HEK293 (cell line): ENCODE data around the gene SPECC1L.

Experiments used
- CTCF ChIA-PET: fragments of 350-600 bp; formaldehyde crosslinking; extraction: SDS; loops from one replicate; lab custom pipeline; 2021; ENCODE audit warnings: antibody characterized with exemption; lab: Yijun Ruan, JAX
- POLR2A ChIA-PET: fragments of 300-600 bp; formaldehyde crosslinking; extraction: SDS; loops from one replicate; lab custom pipeline; 2020; ENCODE audit warnings: antibody characterized with exemption, inconsistent platforms; lab: Yijun Ruan, JAX
- H3K27ac ChIP-seq: fragments of 200-500 bp; sonication (Bioruptor generic); 2 replicates; pipeline ENCODE4 v1.5.1; 2014; ENCODE audit warnings: low read depth, low read length, control low read depth, inconsistent platforms; ENCODE audit errors: extremely low read depth
- H3K36me3 ChIP-seq, 2 experiments: fragments of 200-500 bp in 1 of 2; sonication (Bioruptor generic) in 1 of 2; 1 replicate in 1 of 2; 2 replicates in 1 of 2; pipeline ENCODE4 v1.5.1; 2014 to 2017; ENCODE audit warnings: inconsistent platforms in 2 of 2, low read length in 2 of 2; ENCODE audit not compliant: control insufficient read depth in 2 of 2, insufficient read depth in 1 of 2
- H3K4me1 ChIP-seq: fragments of 200-500 bp; sonication (Bioruptor generic); 2 replicates; pipeline ENCODE4 v1.5.1; 2014; ENCODE audit warnings: mild to moderate bottlenecking, low read length, inconsistent platforms; ENCODE audit not compliant: control insufficient read depth, insufficient read depth
- H3K4me3 ChIP-seq: 2 replicates; pipeline ENCODE4 v1.5.1; 2011; ENCODE audit warnings: low read depth, mild to moderate bottlenecking, control low read depth, low read length, moderate library complexity
- H3K9me3 ChIP-seq: fragments of 200-500 bp; sonication (Bioruptor generic); 2 replicates; pipeline ENCODE4 v1.5.1; 2014; ENCODE audit warnings: low read depth, low read length, inconsistent platforms; ENCODE audit not compliant: control insufficient read depth, insufficient read depth
- PRDM2 ChIP-seq: fragments of 450-650 bp; formaldehyde crosslinking; IDR thresholded peaks from 2 replicates; pipeline ENCODE4 v1.5.1; 2016; ENCODE audit warnings: missing biosample characterization, missing genetic modification characterization, borderline replicate concordance
- ZBTB1 ChIP-seq: fragments of 450-650 bp; formaldehyde crosslinking; IDR thresholded peaks from 2 replicates; pipeline ENCODE4 v1.5.1; 2016; ENCODE audit warnings: missing biosample characterization, missing genetic modification characterization
- ZNF112 ChIP-seq: fragments of 450-650 bp; formaldehyde crosslinking; IDR thresholded peaks from 2 replicates; pipeline ENCODE4 v1.5.0; 2017; ENCODE audit warnings: missing biosample characterization, missing genetic modification characterization
- ZNF169 ChIP-seq: fragments of 450-650 bp; formaldehyde crosslinking; IDR thresholded peaks from 2 replicates; pipeline ENCODE4 v1.5.1; 2016; ENCODE audit warnings: missing biosample characterization, missing genetic modification characterization
- ZNF223 ChIP-seq: fragments of 450-650 bp; formaldehyde crosslinking; IDR thresholded peaks from 2 replicates; pipeline ENCODE4 v1.5.1; 2016; ENCODE audit warnings: missing biosample characterization, missing genetic modification characterization
- ZNF266 ChIP-seq: fragments of 450-650 bp; formaldehyde crosslinking; IDR thresholded peaks from 2 replicates; pipeline ENCODE4 v1.5.1; 2016; ENCODE audit warnings: missing biosample characterization, missing genetic modification characterization, low read depth
- ZNF560 ChIP-seq: fragments of 450-650 bp; formaldehyde crosslinking; IDR thresholded peaks from 2 replicates; pipeline ENCODE4 v1.5.1; 2017; ENCODE audit warnings: missing biosample characterization, missing genetic modification characterization, borderline replicate concordance
- ZNF600 ChIP-seq: fragments of 450-650 bp; formaldehyde crosslinking; IDR thresholded peaks from 2 replicates; pipeline ENCODE4 v1.5.1; 2016; ENCODE audit warnings: missing biosample characterization, missing genetic modification characterization
- ZNF629 ChIP-seq: fragments of 450-650 bp; formaldehyde crosslinking; IDR thresholded peaks from 2 replicates; pipeline ENCODE4 v1.5.1; 2017; ENCODE audit warnings: missing biosample characterization, missing genetic modification characterization
- ZNF776 ChIP-seq: fragments of 450-650 bp; formaldehyde crosslinking; IDR thresholded peaks from 2 replicates; pipeline ENCODE4 v1.5.0; 2017; ENCODE audit warnings: missing biosample characterization, missing genetic modification characterization, borderline replicate concordance
- ZNF785 ChIP-seq: fragments of 450-650 bp; formaldehyde crosslinking; IDR thresholded peaks from 2 replicates; pipeline ENCODE4 v1.5.1; 2016; ENCODE audit warnings: missing biosample characterization, missing genetic modification characterization
- ZNF843 ChIP-seq: fragments of 450-650 bp; formaldehyde crosslinking; IDR thresholded peaks from 2 replicates; pipeline ENCODE4 v1.5.1; 2016; ENCODE audit warnings: missing biosample characterization, missing genetic modification characterization
- TF ChIP-seq, protein P1 (sequence below): fragments of 450-650 bp; formaldehyde crosslinking; IDR thresholded peaks from 2 replicates; pipeline ENCODE4 v1.5.1; 2016; ENCODE audit warnings: missing biosample characterization, missing genetic modification characterization
- TF ChIP-seq, protein P2 (sequence below): fragments of 450-650 bp; formaldehyde crosslinking; IDR thresholded peaks from 2 replicates; pipeline ENCODE4 v1.5.1; 2017; ENCODE audit warnings: missing biosample characterization, missing genetic modification characterization

SPECC1L gene

DNA sequence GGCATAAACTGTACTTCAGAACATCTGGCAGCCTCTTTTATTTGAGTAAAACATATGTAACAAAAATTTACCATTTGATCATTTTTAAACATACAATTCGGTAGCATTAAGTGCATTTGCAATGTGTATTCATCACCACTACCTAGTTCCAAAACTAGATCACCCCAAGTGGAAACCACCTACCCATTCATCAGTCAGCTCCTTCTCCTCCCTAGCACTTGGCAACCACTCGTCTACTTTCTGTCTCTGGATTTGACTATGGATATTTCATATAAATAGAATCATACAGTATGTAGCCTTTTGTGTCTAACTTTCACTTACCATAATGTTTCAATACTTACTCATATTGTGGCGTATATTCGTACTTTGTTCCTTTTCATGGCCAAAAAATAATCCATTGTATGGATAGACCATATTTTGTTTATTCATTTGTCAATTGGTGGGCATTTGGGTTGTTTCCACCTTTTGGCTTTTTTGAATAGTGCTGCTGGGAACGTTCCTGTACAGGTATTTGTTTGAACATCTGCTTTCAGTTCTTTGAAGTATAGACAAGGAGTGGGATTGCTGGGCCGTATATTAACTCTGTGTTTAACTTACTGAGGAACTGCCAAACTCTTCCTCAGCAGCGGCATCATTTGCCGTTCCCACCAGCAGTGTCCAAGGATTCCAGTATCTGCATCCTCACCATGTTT lies 129.5 kb downstream of the SPECC1L start (continued):
- TF ChIP-seq, protein P1, sequence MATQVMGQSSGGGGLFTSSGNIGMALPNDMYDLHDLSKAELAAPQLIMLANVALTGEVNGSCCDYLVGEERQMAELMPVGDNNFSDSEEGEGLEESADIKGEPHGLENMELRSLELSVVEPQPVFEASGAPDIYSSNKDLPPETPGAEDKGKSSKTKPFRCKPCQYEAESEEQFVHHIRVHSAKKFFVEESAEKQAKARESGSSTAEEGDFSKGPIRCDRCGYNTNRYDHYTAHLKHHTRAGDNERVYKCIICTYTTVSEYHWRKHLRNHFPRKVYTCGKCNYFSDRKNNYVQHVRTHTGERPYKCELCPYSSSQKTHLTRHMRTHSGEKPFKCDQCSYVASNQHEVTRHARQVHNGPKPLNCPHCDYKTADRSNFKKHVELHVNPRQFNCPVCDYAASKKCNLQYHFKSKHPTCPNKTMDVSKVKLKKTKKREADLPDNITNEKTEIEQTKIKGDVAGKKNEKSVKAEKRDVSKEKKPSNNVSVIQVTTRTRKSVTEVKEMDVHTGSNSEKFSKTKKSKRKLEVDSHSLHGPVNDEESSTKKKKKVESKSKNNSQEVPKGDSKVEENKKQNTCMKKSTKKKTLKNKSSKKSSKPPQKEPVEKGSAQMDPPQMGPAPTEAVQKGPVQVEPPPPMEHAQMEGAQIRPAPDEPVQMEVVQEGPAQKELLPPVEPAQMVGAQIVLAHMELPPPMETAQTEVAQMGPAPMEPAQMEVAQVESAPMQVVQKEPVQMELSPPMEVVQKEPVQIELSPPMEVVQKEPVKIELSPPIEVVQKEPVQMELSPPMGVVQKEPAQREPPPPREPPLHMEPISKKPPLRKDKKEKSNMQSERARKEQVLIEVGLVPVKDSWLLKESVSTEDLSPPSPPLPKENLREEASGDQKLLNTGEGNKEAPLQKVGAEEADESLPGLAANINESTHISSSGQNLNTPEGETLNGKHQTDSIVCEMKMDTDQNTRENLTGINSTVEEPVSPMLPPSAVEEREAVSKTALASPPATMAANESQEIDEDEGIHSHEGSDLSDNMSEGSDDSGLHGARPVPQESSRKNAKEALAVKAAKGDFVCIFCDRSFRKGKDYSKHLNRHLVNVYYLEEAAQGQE (tag by site-specific recombination) = no peak
- no peak for TF ChIP-seq ZNF169 (tag by site-specific recombination)

GRCh38 chr22:24400726-24401596 lies 130.3 kb downstream of the SPECC1L start:
- Histone ChIP-seq H3K4me3 (no peak overlapping the region), H3K36me3 (peaks cover 0 to 60% of the 10 kb centered on the region in 2 experiments; a peak in 2 of 3 replicates), H3K27ac (no peak overlapping the region)
- POLR2A ChIA-PET = no interaction called here
- peak; percentile 69 for TF ChIP-seq ZNF629 (tag by site-specific recombination)
- TF ChIP-seq ZNF223 = no peak
- TF ChIP-seq, all 188 proteins: peak for 1
- no peaks in the 10 kb centered on the region for H3K9me3 ChIP-seq
- peaks cover 12% of the 10 kb centered on the region for H3K4me1 ChIP-seq
- CTCF ChIA-PET = interaction anchor here (0.5 to 1.6 kb wide), 5 partner anchors 13 to 158 kb away, joined by 3 to 4 read pairs (median 3); no protein-coding TSS in a partner anchor

- peaks cover 0 to 62% of the 10 kb centered on the region in 2 experiments; a peak in 1 of 3 replicates for H3K36me3 ChIP-seq
- TF ChIP-seq ZNF843 (tag by site-specific recombination) (no peak), ZNF112 (tag by site-specific recombination) (no peak), ZBTB1 (tag by site-specific recombination) (no peak), ZNF266 (no peak), ZNF600 (no peak)
- TF ChIP-seq, protein P2, sequence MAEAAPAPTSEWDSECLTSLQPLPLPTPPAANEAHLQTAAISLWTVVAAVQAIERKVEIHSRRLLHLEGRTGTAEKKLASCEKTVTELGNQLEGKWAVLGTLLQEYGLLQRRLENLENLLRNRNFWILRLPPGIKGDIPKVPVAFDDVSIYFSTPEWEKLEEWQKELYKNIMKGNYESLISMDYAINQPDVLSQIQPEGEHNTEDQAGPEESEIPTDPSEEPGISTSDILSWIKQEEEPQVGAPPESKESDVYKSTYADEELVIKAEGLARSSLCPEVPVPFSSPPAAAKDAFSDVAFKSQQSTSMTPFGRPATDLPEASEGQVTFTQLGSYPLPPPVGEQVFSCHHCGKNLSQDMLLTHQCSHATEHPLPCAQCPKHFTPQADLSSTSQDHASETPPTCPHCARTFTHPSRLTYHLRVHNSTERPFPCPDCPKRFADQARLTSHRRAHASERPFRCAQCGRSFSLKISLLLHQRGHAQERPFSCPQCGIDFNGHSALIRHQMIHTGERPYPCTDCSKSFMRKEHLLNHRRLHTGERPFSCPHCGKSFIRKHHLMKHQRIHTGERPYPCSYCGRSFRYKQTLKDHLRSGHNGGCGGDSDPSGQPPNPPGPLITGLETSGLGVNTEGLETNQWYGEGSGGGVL (tag by site-specific recombination) = peak; percentile 92
- no peak overlapping the region for H3K27ac ChIP-seq
- H3K4me3 ChIP-seq = no peak overlapping the region
- ChIA-PET CTCF (interaction anchor here (0.6 to 1.6 kb wide), 8 partner anchors 8 to 159 kb away, joined by 3 to 4 read pairs (median 4); no protein-coding TSS in a partner anchor), POLR2A (no interaction called here)
- peaks cover 12% of the 10 kb centered on the region for H3K4me1 ChIP-seq
- H3K9me3 ChIP-seq = no peaks in the 10 kb centered on the region
Measured at GRCh38 chr22:24401931-24402367, 131.3 kb downstream of the SPECC1L start.

DNA sequence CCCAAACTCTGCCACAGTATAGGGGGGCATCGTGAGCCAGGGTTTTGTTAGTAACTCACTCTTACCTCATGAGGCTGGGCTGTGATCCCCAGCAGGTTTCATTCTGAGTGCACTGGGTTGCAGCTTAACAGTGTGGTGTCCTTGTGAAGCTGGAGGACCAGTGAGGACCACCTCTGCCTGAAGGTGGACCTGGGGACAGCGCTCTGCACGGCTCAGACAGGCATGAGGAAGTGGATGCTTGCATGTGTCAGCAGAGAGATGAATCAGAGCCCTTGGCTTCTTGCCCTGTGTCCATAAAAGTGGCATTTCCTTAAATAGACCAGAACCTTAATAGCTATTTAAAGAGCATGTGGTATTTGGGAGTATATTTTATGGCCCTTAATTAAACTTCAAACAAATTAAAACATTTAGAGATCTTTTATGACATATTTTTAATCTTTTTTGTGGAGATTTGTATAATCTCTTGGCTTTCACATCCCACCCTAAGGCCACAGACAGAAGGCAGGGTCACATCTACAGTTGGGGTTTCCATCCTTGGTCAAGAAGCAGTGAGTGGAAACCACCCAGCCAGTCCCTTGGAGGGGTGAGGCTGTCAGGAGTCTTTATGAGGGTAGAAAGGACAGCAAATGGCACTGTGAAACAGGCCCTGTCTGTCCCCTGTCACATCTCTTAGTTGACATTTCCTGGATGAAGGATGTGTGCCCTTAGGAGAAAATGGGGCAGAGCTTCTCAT lies 132.0 kb downstream of the SPECC1L start:
- CTCF ChIA-PET = interaction anchor here (0.6 to 1.5 kb wide), 11 partner anchors 9 to 138 kb away, joined by 3 to 5 read pairs (median 3); no protein-coding TSS in a partner anchor
- Histone ChIP-seq H3K4me1 (peaks cover 12% of the 10 kb centered on the region), H3K9me3 (no peaks in the 10 kb centered on the region), H3K4me3 (no peak overlapping the region), H3K36me3 (peaks cover 0 to 64% of the 10 kb centered on the region in 2 experiments; a peak in 1 of 3 replicates), H3K27ac (peak overlapping the region; percentile 55; the same call in 1 of the 2 replicates)
- POLR2A ChIA-PET = no interaction called here
- no peak for TF ChIP-seq ZNF776 (tag by site-specific recombination)
- TF ChIP-seq ZNF785 = no peak
- TF ChIP-seq ZNF560 (tag by site-specific recombination) = no peak
- no peak for TF ChIP-seq PRDM2
